Activated naive CD8-positive, alpha-beta T cell treated with anti-CD3 and anti-CD28 coated beads, Interleukin-2, amount 10 ng/mL, durations not matched to agents 7 days and 5 days (primary cell): Measurements from ENCODE around the gene PAGE5. TPM values are rescaled to one million over a fixed set of nuclear protein-coding genes. Genes with fewer than 3 reads are reported as not detected.

Experiments used
- ATAC-seq: fragments of 150-1000 bp; cut with Tn5 transposase; one replicate; pipeline ENCODE4 v1.10.0; 2021; ENCODE audit warnings: low read depth, moderate library complexity
- POLR2A ChIA-PET: fragments of 350-600 bp; sonication (Branson Sonifier 250); formaldehyde crosslinking; loops from one replicate; lab custom pipeline; 2021; ENCODE audit warnings: antibody characterized with exemption; lab: Charles Lee
- DNase-seq: peaks from one replicate; pipeline ENCODE4 v3.0.0; 2021
- H3K27ac Mint-ChIP-seq: one replicate; pipeline ENCODE4 v1.8.0; 2022; ENCODE audit warnings: mild to moderate bottlenecking, mixed read lengths
- H3K27me3 Mint-ChIP-seq: one replicate; pipeline ENCODE4 v1.8.0; 2022; ENCODE audit warnings: mild to moderate bottlenecking, moderate library complexity, mixed read lengths
- H3K36me3 Mint-ChIP-seq: one replicate; pipeline ENCODE4 v1.8.0; 2021; ENCODE audit warnings: mild to moderate bottlenecking, mixed read lengths
- H3K4me1 Mint-ChIP-seq: one replicate; pipeline ENCODE4 v1.8.0; 2021; ENCODE audit warnings: mixed read lengths
- H3K4me3 Mint-ChIP-seq: one replicate; pipeline ENCODE4 v1.8.0; 2022; ENCODE audit warnings: mild to moderate bottlenecking, moderate library complexity, mixed read lengths
- H3K9me3 Mint-ChIP-seq: one replicate; pipeline ENCODE4 v1.8.0; 2021; ENCODE audit warnings: mixed read lengths
- total RNA-seq, 2 experiments: library from RNA; stranded (reverse); gene quantifications; one replicate each; pipeline ENCODE4 v1.2.3, GENCODE V29; 2021

Gene PAGE5
- under 1 TPM; 0.83 to 0.85 TPM for total RNA-seq

GRCh38 chrX:55220119-55220794 is at the start of gene PAGE5:
Gene PAGE5, plus strand, starts transcription at chrX:55220346. Its CDS starts 1,037 bp downstream, at chrX:55221383.
- peaks cover 2% of the 10 kb centered on the region for H3K9me3 Mint-ChIP-seq
- no peaks in the 10 kb centered on the region for H3K27me3 Mint-ChIP-seq
- no peak for DNase-seq
- peaks cover 1% of the 10 kb centered on the region for H3K4me1 Mint-ChIP-seq
- no peak for ATAC-seq
- no peak within 1 kb of the TSS for H3K27ac Mint-ChIP-seq
- POLR2A ChIA-PET = no interaction called here
- no peaks in the 10 kb centered on the region for H3K36me3 Mint-ChIP-seq
- H3K4me3 Mint-ChIP-seq = no peak within 1 kb of the TSS

- ATAC-seq = no peak
- H3K4me1 Mint-ChIP-seq = no peaks in the 10 kb centered on the region
- no peaks in the 10 kb centered on the region for H3K36me3 Mint-ChIP-seq
- H3K27ac Mint-ChIP-seq = no peak overlapping the region
- DNase-seq = no peak
- no peak overlapping the region for H3K4me3 Mint-ChIP-seq
- no peaks in the 10 kb centered on the region for H3K9me3 Mint-ChIP-seq
- H3K27me3 Mint-ChIP-seq = no peaks in the 10 kb centered on the region
- POLR2A ChIA-PET = no interaction called here
Measured at GRCh38 chrX:55187281-55187680, 32.9 kb upstream of the PAGE5 start.

- Mint-ChIP-seq H3K4me1 (no peaks in the 10 kb centered on the region), H3K9me3 (no peaks in the 10 kb centered on the region), H3K36me3 (no peaks in the 10 kb centered on the region), H3K27me3 (no peaks in the 10 kb centered on the region), H3K4me3 (no peak overlapping the region), H3K27ac (no peak overlapping the region)
- DNase-seq (no peak), ATAC-seq (no peak)
- POLR2A ChIA-PET = interaction anchor here (0.5 kb wide), 1 partner anchor 1160 kb away, joined by 3 read pairs; no protein-coding TSS in a partner anchor
Measured at GRCh38 chrX:55196688-55197087, 23.5 kb upstream of the PAGE5 start.

- DNase-seq = no peak
- POLR2A ChIA-PET = no interaction called here
- Mint-ChIP-seq H3K27ac (no peak overlapping the region), H3K36me3 (no peaks in the 10 kb centered on the region), H3K4me3 (no peak overlapping the region), H3K4me1 (no peaks in the 10 kb centered on the region), H3K9me3 (no peaks in the 10 kb centered on the region), H3K27me3 (no peaks in the 10 kb centered on the region)
- no peak for ATAC-seq
Measured at GRCh38 chrX:55201930-55202579, 18.1 kb upstream of the PAGE5 start.

- ATAC-seq (no peak), DNase-seq (no peak)
- Mint-ChIP-seq H3K27ac (no peak overlapping the region), H3K4me1 (no peaks in the 10 kb centered on the region), H3K9me3 (no peaks in the 10 kb centered on the region), H3K27me3 (no peaks in the 10 kb centered on the region), H3K36me3 (no peaks in the 10 kb centered on the region), H3K4me3 (no peak overlapping the region)
- POLR2A ChIA-PET = no interaction called here
Measured at GRCh38 chrX:55206162-55206941, 13.8 kb upstream of the PAGE5 start.

- Mint-ChIP-seq H3K27ac (no peak overlapping the region), H3K4me3 (no peak overlapping the region), H3K9me3 (peaks cover 2% of the 10 kb centered on the region), H3K27me3 (no peaks in the 10 kb centered on the region), H3K4me1 (no peaks in the 10 kb centered on the region), H3K36me3 (no peaks in the 10 kb centered on the region)
- POLR2A ChIA-PET = no interaction called here
- DNase-seq (no peak), ATAC-seq (no peak)
Measured at GRCh38 chrX:55210931-55211677, 9.0 kb upstream of the PAGE5 start.

GRCh38 chrX:55213381-55213780 is 6.8 kb upstream of the PAGE5 start:
- no peak for DNase-seq
- H3K9me3 Mint-ChIP-seq = peaks cover 2% of the 10 kb centered on the region
- H3K27me3 Mint-ChIP-seq = no peaks in the 10 kb centered on the region
- H3K36me3 Mint-ChIP-seq = no peaks in the 10 kb centered on the region
- POLR2A ChIA-PET = no interaction called here
- H3K4me3 Mint-ChIP-seq = no peak overlapping the region
- no peak for ATAC-seq
- no peaks in the 10 kb centered on the region for H3K4me1 Mint-ChIP-seq
- no peak overlapping the region for H3K27ac Mint-ChIP-seq

- Mint-ChIP-seq H3K9me3 (peaks cover 2% of the 10 kb centered on the region), H3K27me3 (no peaks in the 10 kb centered on the region), H3K36me3 (no peaks in the 10 kb centered on the region), H3K27ac (no peak overlapping the region), H3K4me1 (no peaks in the 10 kb centered on the region), H3K4me3 (no peak overlapping the region)
- no peak for DNase-seq
- POLR2A ChIA-PET = no interaction called here
- no peak for ATAC-seq
Measured at GRCh38 chrX:55240788-55241340, 20.7 kb downstream of the PAGE5 start.

- H3K27ac Mint-ChIP-seq = no peak overlapping the region
- no peak overlapping the region for H3K4me3 Mint-ChIP-seq
- DNase-seq (no peak), ATAC-seq (no peak)
- H3K36me3 Mint-ChIP-seq = no peaks in the 10 kb centered on the region
- no peaks in the 10 kb centered on the region for H3K4me1 Mint-ChIP-seq
- POLR2A ChIA-PET = no interaction called here
- H3K9me3 Mint-ChIP-seq = no peaks in the 10 kb centered on the region
- H3K27me3 Mint-ChIP-seq = no peaks in the 10 kb centered on the region
Measured at GRCh38 chrX:55253528-55253927, 33.4 kb downstream of the PAGE5 start.

- H3K27me3 Mint-ChIP-seq = peaks cover 2% of the 10 kb centered on the region
- no peak for ATAC-seq
- H3K36me3 Mint-ChIP-seq = no peaks in the 10 kb centered on the region
- no peaks in the 10 kb centered on the region for H3K9me3 Mint-ChIP-seq
- no peak overlapping the region for H3K4me3 Mint-ChIP-seq
- no peak overlapping the region for H3K27ac Mint-ChIP-seq
- DNase-seq = no peak
- H3K4me1 Mint-ChIP-seq = no peaks in the 10 kb centered on the region
- POLR2A ChIA-PET = no interaction called here
Measured at GRCh38 chrX:55260806-55261205, 40.7 kb downstream of the PAGE5 start.

GRCh38 chrX:55264816-55265215 is 44.7 kb downstream of the PAGE5 start, which contains the start of gene PAGE3:
Gene PAGE3, minus strand, starts transcription at chrX:55264916. Its CDS starts 1,013 bp downstream, at chrX:55263903.
- Mint-ChIP-seq H3K4me1 (no peaks in the 10 kb centered on the region), H3K27ac (no peak within 1 kb of the TSS), H3K9me3 (no peaks in the 10 kb centered on the region), H3K36me3 (no peaks in the 10 kb centered on the region), H3K4me3 (no peak within 1 kb of the TSS), H3K27me3 (no peaks in the 10 kb centered on the region)
- ATAC-seq = no peak
- POLR2A ChIA-PET = no interaction called here
- DNase-seq = no peak
